Upper lobe of right lung (tissue), 1 donor: Measurements from ENCODE around the gene TNPO1. TPM values are rescaled to one million over a fixed set of nuclear protein-coding genes. Genes with fewer than 3 reads are reported as not detected.

Source experiments
- ATAC-seq: fragments of 200-7000 bp; cut with Tn5 transposase; one replicate; pipeline ENCODE4 v1.9.1; 2020; ENCODE audit warnings: mild to moderate bottlenecking, moderate library complexity
- DNase-seq: peaks from one replicate; pipeline ENCODE4 v3.0.0-alpha.2; 2020
- H3K27ac ChIP-seq: fragments of 200-600 bp; one replicate; pipeline ENCODE4 v1.8.0; 2022
- H3K27me3 ChIP-seq: fragments of 200-600 bp; one replicate; pipeline ENCODE4 v1.8.0; 2022; ENCODE audit warnings: mild to moderate bottlenecking
- H3K36me3 ChIP-seq: fragments of 200-600 bp; one replicate; pipeline ENCODE4 v1.8.0; 2022
- H3K4me1 ChIP-seq: fragments of 200-600 bp; one replicate; pipeline ENCODE4 v1.8.0; 2022
- H3K4me3 ChIP-seq: fragments of 200-600 bp; one replicate; pipeline ENCODE4 v1.8.0; 2022; ENCODE audit warnings: mild to moderate bottlenecking
- H3K9me3 ChIP-seq: fragments of 200-600 bp; one replicate; pipeline ENCODE4 v1.8.0; 2022
- CTCF ChIP-seq: fragments of 200-600 bp; IDR thresholded peaks from one replicate; pipeline ENCODE4 v1.8.0; 2022; ENCODE audit warnings: antibody characterized with exemption
- intact Hi-C: fragments of 100-400 bp; cut with DNase I; formaldehyde crosslinking; loops from one replicate; pipeline ENCODE4 v1.11.0; 2022
- total RNA-seq: library from RNA; stranded (reverse); fragmentation: NEBNext Ultra II Directional; extraction: Animal tissue kit (Norgen Biotek cat#: 25700); gene quantifications from one replicate; pipeline ENCODE4 v1.2.1, GENCODE V29; 2021
- donor health status: DM: no; HTN: yes; CAD: no; lungs with severe emphysema.

Gene TNPO1
- total RNA-seq, 1 donor from 2014 or later, result 106 TPM

GRCh38 chr5:72855821-72856220 is 39.4 kb downstream of the TNPO1 start:
- no peak overlapping the region for H3K4me3 ChIP-seq
- peaks cover 61% of the 10 kb centered on the region for H3K36me3 ChIP-seq
- H3K9me3 ChIP-seq, result no peaks in the 10 kb centered on the region
- no peak for ATAC-seq
- peaks cover 22% of the 10 kb centered on the region for H3K4me1 ChIP-seq
- H3K27me3 ChIP-seq, result no peaks in the 10 kb centered on the region
- intact Hi-C loops, result no loop called here
- TF ChIP-seq CTCF, result no peak
- no peak for DNase-seq
- no peak overlapping the region for H3K27ac ChIP-seq

GRCh38 chr5:72857396-72857795 is 40.9 kb downstream of the TNPO1 start:
- ATAC-seq, result no peak
- H3K4me3 ChIP-seq, result no peak overlapping the region
- intact Hi-C loops, result no loop called here
- H3K4me1 ChIP-seq, result peaks cover 8% of the 10 kb centered on the region
- no peak for TF ChIP-seq CTCF
- no peak for DNase-seq
- no peaks in the 10 kb centered on the region for H3K9me3 ChIP-seq
- peaks cover 72% of the 10 kb centered on the region for H3K36me3 ChIP-seq
- no peaks in the 10 kb centered on the region for H3K27me3 ChIP-seq
- no peak overlapping the region for H3K27ac ChIP-seq

GRCh38 chr5:72859127-72859526 is 42.7 kb downstream of the TNPO1 start:
- H3K36me3 ChIP-seq, result peaks cover 82% of the 10 kb centered on the region
- TF ChIP-seq CTCF, result no peak
- ATAC-seq (no peak), DNase-seq (no peak)
- no peaks in the 10 kb centered on the region for H3K9me3 ChIP-seq
- H3K4me3 ChIP-seq, result no peak overlapping the region
- no peaks in the 10 kb centered on the region for H3K27me3 ChIP-seq
- H3K27ac ChIP-seq, result no peak overlapping the region
- H3K4me1 ChIP-seq, result no peaks in the 10 kb centered on the region
- intact Hi-C loops, result no loop called here

- Histone ChIP-seq H3K4me1 (no peaks in the 10 kb centered on the region), H3K9me3 (no peaks in the 10 kb centered on the region), H3K36me3 (peaks cover 95% of the 10 kb centered on the region), H3K27ac (no peak overlapping the region), H3K4me3 (no peak overlapping the region), H3K27me3 (no peaks in the 10 kb centered on the region)
- no peak for TF ChIP-seq CTCF
- no peak for DNase-seq
- intact Hi-C loops, result no loop called here
- no peak for ATAC-seq
Measured at GRCh38 chr5:72860499-72860898, 44.0 kb downstream of the TNPO1 start.

- Histone ChIP-seq H3K27ac (no peak overlapping the region), H3K27me3 (no peaks in the 10 kb centered on the region), H3K9me3 (no peaks in the 10 kb centered on the region), H3K4me1 (no peaks in the 10 kb centered on the region), H3K36me3 (peaks cover 96% of the 10 kb centered on the region), H3K4me3 (no peak overlapping the region)
- no peak for DNase-seq
- intact Hi-C loops, result no loop called here
- no peak for ATAC-seq
- TF ChIP-seq CTCF, result no peak
Measured at GRCh38 chr5:72871366-72872024, 55.0 kb downstream of the TNPO1 start.

GRCh38 chr5:72878854-72879253 is 62.4 kb downstream of the TNPO1 start:
- DNase-seq, result no peak
- ATAC-seq, result no peak
- Histone ChIP-seq H3K27me3 (no peaks in the 10 kb centered on the region), H3K36me3 (peaks cover 97% of the 10 kb centered on the region), H3K4me1 (no peaks in the 10 kb centered on the region), H3K4me3 (no peak overlapping the region), H3K27ac (no peak overlapping the region), H3K9me3 (no peaks in the 10 kb centered on the region)
- TF ChIP-seq CTCF, result no peak
- intact Hi-C loops, result no loop called here
